ENCODE data around the gene FGFR2.

FGFR2 gene

DNA sequence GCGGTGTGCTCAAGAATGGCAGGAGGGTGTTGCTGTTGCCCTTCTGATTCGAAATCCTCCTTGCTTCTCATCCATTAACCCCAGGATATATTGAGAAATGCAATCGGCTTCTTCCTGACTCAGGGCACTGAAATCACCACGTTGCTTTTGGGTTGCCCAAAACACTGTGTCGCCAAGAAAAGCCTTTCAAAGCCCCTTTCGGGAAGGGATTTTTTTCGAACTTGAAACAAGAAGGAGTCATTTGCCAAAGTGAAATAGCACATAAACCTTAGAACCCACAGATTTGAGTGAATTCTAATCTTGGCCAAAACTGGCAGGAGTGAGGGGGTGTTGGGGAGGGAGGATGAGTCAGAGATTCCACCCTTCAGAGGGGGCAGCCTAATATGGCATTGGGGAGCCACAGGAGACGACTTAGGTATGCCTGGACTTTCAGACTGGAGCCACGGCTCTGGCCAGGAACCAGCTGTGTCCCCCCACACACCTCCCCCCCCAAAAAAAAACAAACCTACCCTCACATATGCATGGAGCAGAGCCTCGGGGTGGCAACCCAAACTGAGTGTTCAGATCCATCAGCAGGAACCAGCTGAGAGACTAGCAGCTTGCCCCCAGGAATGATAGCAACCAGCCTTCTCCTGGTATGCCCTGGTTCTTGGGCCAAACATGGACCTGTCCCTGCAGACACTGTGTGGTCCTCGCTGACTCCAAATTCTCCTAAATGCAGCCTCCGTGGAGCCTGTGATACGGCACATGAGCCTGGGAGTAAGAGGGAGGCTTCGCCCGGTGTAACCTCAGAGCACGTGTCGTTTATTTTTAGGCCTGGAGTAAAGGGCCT, 138.4 kb downstream of the FGFR2 start:
- TF ChIP-seq MYC (IDR thresholded peaks at IDR 0.05; ENCODE audit: low read depth, low read length) (no peak), POLR2A (IDR thresholded peaks at IDR 0.05; ENCODE audit: extremely low read depth, insufficient read length) (no peak)
- TF ChIP-seq, protein P1, sequence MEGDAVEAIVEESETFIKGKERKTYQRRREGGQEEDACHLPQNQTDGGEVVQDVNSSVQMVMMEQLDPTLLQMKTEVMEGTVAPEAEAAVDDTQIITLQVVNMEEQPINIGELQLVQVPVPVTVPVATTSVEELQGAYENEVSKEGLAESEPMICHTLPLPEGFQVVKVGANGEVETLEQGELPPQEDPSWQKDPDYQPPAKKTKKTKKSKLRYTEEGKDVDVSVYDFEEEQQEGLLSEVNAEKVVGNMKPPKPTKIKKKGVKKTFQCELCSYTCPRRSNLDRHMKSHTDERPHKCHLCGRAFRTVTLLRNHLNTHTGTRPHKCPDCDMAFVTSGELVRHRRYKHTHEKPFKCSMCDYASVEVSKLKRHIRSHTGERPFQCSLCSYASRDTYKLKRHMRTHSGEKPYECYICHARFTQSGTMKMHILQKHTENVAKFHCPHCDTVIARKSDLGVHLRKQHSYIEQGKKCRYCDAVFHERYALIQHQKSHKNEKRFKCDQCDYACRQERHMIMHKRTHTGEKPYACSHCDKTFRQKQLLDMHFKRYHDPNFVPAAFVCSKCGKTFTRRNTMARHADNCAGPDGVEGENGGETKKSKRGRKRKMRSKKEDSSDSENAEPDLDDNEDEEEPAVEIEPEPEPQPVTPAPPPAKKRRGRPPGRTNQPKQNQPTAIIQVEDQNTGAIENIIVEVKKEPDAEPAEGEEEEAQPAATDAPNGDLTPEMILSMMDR (IDR thresholded peaks at IDR 0.05; ENCODE audit: low read depth, low read length): no peak
- TF ChIP-seq, protein P2, sequence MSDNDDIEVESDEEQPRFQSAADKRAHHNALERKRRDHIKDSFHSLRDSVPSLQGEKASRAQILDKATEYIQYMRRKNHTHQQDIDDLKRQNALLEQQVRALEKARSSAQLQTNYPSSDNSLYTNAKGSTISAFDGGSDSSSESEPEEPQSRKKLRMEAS (IDR thresholded peaks at IDR 0.05; ENCODE audit: low read depth, low read length): no peak
- no peak overlapping the region for H3K4me3 ChIP-seq (ENCODE audit: low read depth, low read length)
- no peak for DNase-seq (ENCODE audit: low read depth)

DNA sequence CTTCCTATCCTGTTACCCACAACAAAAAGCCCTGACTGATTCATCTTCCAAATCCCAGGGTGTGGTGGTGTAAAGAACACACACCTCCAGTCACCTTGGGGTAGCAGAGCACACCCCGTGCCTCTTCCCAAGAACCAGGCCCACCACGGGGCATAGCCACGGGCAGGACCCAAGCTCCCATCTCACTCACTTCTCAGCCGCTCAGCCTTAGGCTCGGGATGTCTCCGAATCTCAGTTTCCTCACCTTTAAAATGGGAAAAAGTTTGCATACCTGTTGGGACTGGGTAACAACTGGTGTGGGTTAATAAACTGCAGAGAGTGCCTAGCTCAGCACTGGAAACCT, 139.0 kb downstream of the FGFR2 start:
- H3K4me3 ChIP-seq (ENCODE audit: low read depth, low read length): no peak overlapping the region
- TF ChIP-seq, protein P2 (IDR thresholded peaks at IDR 0.05; ENCODE audit: low read depth, low read length): no peak
- TF ChIP-seq, protein P1 (IDR thresholded peaks at IDR 0.05; ENCODE audit: low read depth, low read length): no peak
- TF ChIP-seq MYC (IDR thresholded peaks at IDR 0.05; ENCODE audit: low read depth, low read length) (no peak), POLR2A (IDR thresholded peaks at IDR 0.05; ENCODE audit: extremely low read depth, insufficient read length) (no peak)
- no peak for DNase-seq (ENCODE audit: low read depth)

DNA sequence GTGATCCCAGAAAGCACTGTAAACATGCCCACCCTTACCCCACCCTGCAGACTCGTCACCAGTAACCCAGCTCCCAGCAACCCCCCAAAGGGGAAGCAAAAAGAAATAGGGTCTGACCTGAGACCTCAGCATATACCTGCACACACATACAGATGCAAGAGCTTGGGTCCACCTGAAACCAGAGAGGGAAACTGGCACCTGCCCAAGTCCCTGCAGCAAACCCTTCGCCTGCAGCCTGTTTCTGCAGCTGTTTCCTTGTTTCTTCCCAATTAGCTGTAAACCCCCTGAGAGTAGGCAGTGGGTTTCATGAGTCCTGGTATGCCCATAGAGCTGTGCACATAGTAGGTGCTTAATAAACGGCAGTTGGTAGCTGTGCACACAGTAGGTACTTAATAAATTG, 140.5 kb downstream of the FGFR2 start:
- no peak for DNase-seq (ENCODE audit: low read depth)
- no peak for TF ChIP-seq MYC (IDR thresholded peaks at IDR 0.05; ENCODE audit: low read depth, low read length)
- TF ChIP-seq, protein P2 (IDR thresholded peaks at IDR 0.05; ENCODE audit: low read depth, low read length): no peak
- TF ChIP-seq POLR2A (IDR thresholded peaks at IDR 0.05; ENCODE audit: extremely low read depth, insufficient read length): no peak
- TF ChIP-seq, protein P1 (IDR thresholded peaks at IDR 0.05; ENCODE audit: low read depth, low read length): no peak
- no peak overlapping the region for H3K4me3 ChIP-seq (ENCODE audit: low read depth, low read length)

DNA sequence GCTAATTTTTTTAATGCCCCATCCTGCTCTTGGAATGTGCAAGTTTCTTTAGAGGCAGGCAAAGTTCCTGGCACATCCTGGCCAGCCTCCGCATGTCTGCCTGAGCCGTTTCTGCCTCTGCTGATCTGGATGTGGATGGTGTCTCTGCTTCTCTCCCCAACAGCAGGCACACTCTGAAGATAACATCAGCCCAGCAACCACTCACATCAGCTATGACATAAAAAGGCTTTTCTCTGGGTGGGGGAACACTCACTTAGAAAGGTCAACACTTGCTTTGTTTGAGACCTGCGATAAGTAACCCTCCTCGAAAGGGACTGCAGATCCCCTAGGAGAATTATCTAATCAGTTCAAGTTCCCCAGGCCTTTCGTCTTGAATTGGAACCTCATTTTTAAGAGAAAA, 142.9 kb downstream of the FGFR2 start:
- TF ChIP-seq, protein P2 (IDR thresholded peaks at IDR 0.05; ENCODE audit: low read depth, low read length): no peak
- no peak for TF ChIP-seq POLR2A (IDR thresholded peaks at IDR 0.05; ENCODE audit: extremely low read depth, insufficient read length)
- TF ChIP-seq MYC (IDR thresholded peaks at IDR 0.05; ENCODE audit: low read depth, low read length): no peak
- TF ChIP-seq, protein P1 (IDR thresholded peaks at IDR 0.05; ENCODE audit: low read depth, low read length): no peak

DNA sequence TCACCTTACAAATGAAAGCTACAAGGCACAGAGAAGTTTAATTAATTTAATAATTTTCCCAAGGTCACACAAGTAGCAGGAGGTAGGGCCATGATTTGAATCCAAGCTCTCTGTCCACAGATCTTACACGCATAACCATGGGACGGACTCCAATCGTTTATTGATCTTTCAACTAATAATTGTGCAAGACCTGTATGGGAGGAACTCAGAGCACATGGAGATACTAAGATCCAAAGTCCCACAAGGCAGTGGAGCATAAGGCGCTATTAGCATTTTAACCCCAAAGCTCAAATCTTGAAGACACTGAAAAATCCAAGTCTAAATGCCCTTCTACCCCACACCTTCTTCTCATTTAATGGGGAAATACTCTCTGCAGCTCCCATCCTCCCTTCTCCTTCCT, 143.5 kb downstream of the FGFR2 start:
- TF ChIP-seq, protein P1 (IDR thresholded peaks at IDR 0.05; ENCODE audit: low read depth, low read length): no peak
- TF ChIP-seq MYC (IDR thresholded peaks at IDR 0.05; ENCODE audit: low read depth, low read length): no peak
- TF ChIP-seq POLR2A (IDR thresholded peaks at IDR 0.05; ENCODE audit: extremely low read depth, insufficient read length): no peak
- TF ChIP-seq, protein P2 (IDR thresholded peaks at IDR 0.05; ENCODE audit: low read depth, low read length): no peak
- H3K4me3 ChIP-seq (ENCODE audit: low read depth, low read length): no peak overlapping the region
- DNase-seq (ENCODE audit: low read depth): no peak

More for the DNA sequence above, 142.9 kb downstream of the FGFR2 start:
- no peak overlapping the region for H3K4me3 ChIP-seq (ENCODE audit: low read depth, low read length)
- DNase-seq (ENCODE audit: low read depth): no peak

All from NB4 (cell line).